ENCODE results near the gene LCLAT1.

GRCh38 chr2:30433541-30434299 is 13.3 kb upstream of the LCLAT1 start:
- TF ChIP-seq CTCF (IDR thresholded peaks at IDR 0.05) (no peak), POLR2AphosphoS5 (IDR thresholded peaks at IDR 0.05; ENCODE audit: low read depth, low read length) (no peak), SIN3A (IDR thresholded peaks at IDR 0.05; ENCODE audit: borderline replicate concordance, insufficient read depth, low read depth, low read length) (no peak)
